NCI-H2171 (cell line): ENCODE data around the gene TGFBR3L.

Experiments
- DNase-seq: peaks from one replicate; lab custom pipeline; 2025; lab: John Stamatoyannopoulos, UW

The TGFBR3L gene

GRCh38 chr19:7914598-7915045 is at the start of gene TGFBR3L:
Gene TGFBR3L, plus strand, starts transcription at chr19:7914830.
- no peak for DNase-seq

GRCh38 chr19:7865262-7865911 is 49.2 kb upstream of the TGFBR3L start:
- DNase-seq = no peak

GRCh38 chr19:7866399-7867091 is 48.1 kb upstream of the TGFBR3L start:
- no peak for DNase-seq

GRCh38 chr19:7867092-7867844 is 47.4 kb upstream of the TGFBR3L start:
- no peak for DNase-seq

- no peak for DNase-seq
These were observed 46.3 kb upstream of the TGFBR3L start for GRCh38 chr19:7868326-7868670.

DNA sequence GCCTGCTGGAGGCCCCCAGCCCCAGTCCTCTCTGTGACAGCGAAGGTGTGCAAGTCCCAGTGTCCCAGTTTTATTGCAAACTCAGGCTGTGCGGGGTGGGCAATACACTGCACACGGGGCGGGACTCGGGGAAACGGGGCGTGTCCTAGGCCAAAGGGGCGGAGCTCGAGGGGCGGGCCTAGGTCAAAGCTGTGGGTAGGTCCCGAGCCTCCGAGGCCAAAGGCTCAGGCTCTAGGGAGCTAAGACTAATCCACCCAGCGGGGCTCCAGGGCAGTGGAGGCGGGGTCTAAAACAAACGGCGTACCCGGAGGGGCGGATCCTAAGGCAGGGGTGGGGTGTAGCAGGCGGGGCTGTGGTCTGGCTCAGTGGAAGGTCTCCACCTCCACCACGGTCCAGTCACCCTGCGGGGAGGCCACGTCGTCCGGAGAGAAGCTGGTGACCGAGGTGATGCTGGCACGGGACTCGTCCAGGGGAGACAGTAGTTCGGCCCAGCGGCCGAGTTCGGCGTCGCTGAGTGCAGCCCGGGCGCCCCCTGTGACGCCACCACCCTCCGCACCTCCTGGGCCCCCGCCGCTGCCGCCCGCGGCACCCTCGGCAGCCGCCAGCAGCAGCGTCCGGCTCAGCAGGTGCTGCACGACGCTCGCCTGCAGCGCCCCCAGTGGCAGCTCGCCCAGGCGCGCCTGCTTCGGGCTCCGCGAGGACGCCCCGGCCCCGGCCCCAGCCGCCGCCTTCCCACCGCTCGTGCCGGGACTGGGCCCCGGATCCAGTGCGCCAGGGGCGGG is 45.8 kb upstream of the TGFBR3L start:
- no peak for DNase-seq

GRCh38 chr19:7869453-7869909 is 45.1 kb upstream of the TGFBR3L start:
- DNase-seq = no peak

- no peak for DNase-seq
These were observed 44.6 kb upstream of the TGFBR3L start for GRCh38 chr19:7869910-7870511.

DNA sequence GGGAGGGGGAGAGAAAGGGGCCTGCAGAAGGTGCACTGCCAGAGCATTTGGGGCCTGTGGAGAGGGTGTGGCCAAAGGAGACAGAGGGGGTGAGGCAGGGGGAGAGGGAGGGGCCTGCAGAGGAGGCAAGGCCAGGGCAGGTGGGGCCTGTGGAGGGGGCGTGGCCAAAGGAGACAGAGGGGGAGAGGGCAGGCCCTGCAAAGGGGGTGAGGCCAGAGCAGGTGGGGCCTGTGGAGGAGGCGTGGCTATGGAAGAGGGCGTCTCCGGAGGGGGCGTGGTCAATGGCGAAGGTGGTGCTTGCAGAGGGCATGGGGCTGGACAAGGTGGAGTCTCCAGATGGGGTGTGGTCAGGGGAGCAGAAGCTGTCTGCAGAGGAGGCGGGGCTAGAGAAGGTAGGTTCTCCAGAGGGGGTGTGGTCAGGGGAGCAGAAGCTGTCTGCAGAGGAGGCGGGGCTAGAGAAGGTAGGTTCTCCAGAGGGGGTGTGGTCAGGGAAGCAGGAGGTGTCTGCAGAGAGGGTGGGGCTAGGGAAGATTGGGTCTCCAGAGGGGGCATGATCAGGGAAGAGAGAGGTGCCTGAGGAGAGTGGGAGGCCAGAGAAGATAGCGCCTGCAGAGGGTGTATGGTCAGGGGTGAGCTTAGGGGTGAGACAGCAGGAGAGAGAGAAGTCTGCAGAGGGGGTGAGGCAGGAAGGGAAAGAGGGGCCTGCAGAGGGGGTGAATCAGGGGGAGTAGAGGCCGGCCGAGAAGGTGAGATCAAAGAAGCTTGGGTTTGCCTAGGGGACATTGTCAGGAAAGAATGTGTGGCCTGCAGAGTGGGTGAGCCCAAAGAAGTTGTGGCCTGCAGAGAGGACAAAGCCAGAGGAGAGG is 43.8 kb upstream of the TGFBR3L start:
- peak; percentile 26 for DNase-seq

- peak; percentile 54 for DNase-seq
These were observed 43.0 kb upstream of the TGFBR3L start for GRCh38 chr19:7871437-7872305.

GRCh38 chr19:7872306-7873204 is 42.1 kb upstream of the TGFBR3L start:
- DNase-seq = no peak

DNA sequence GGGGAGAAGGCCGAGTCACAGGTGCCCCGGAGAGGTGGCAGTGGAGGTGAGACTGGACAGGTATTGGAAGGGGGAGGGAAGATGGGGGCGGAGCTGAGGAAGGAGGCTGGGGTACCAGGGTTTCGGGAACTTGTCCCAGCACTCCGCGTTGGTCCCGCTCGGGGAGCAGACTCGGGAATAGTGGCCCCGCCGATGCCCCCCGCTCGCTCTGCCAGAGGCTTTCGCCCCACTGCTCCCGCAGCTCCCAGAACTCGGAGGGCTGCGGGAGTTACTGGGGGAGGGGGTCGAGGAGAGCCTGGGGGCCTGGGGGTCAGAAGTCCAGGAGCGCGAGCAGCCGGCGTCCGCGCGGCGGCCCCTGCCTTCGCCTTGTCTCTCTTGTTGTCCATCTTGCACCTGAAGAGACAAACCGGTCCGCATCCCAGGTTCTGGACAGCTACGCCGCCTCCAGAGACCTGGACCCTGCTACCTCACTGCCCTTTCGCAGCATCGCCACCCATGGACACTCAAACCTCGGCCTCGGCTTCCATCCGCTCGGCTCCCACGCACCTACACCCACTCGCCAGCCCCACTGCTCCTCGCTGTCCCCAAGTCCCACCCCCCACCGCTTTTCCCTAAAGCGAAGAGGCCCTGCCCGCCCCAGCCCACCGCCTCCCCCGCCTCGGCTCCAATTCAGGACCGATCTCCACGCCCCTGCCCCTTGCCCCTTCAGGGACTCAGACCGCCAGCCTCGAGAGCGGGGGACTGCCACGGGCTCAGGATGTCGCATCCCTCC is 41.1 kb upstream of the TGFBR3L start:
- no peak for DNase-seq

DNA sequence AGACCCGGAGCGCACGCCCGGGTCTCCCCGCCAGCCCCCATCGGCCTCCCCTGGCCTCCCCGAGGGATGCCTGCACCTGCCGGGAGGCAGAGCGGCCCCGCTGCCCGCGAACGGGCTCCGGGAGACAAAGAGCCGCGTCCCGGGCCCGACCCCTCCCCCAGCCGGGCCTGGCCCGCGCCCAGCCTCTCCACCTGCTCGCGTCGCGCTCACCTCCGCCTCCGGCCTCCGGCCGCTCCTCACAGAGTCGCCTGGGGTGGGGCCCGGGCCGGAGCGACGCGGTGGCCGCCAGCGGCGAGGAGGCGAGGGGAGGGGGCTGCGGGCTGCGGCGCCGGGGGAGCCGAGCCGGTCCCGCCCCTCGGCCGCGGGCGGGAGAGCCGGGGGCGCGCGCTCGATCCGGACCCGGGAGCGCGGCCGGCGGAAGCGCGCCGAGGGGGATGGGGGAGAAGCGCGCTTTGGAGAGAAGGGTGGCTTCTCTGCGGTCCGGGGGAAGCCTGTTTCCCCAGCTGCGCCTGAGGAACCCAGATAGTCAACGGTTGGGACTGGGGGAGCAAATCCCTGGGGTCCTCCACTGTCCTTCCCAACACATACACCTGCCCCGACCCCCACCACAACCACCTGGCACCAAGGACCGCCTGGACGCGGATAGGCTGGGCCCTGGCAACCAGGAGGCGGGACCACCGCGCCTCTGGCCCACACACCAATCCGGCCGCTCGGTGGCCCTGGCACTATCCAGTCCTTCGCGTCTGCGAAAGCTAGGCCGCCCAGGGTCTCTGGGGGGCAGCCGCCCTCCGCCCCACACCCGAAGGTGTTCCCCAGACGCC is 40.3 kb upstream of the TGFBR3L start, which contains the start of gene PRR36:
Gene PRR36 (minus strand): TSS at position 315 of the 821 bp plus-strand sequence. CDS start 701 bp downstream, outside the sequence.
- peak; percentile 89 for DNase-seq

- DNase-seq = no peak
These were observed 39.7 kb upstream of the TGFBR3L start for GRCh38 chr19:7874897-7875273.

- DNase-seq = no peak
These were observed 37.3 kb upstream of the TGFBR3L start for GRCh38 chr19:7877249-7877836.

GRCh38 chr19:7879111-7879807 is 35.4 kb upstream of the TGFBR3L start:
- no peak for DNase-seq
